NB4 (cell line): ENCODE results near the gene GALNT18.

Experiments used
- DNase-seq: peaks from one replicate; pipeline ENCODE4 v3.0.0; 2010; ENCODE audit warnings: low read depth
- H3K4me3 ChIP-seq: one replicate; pipeline ENCODE4 v1.5.1; 2011; ENCODE audit warnings: mild to moderate bottlenecking, low read depth, low read length, moderate library complexity
- CTCF ChIP-seq: IDR thresholded peaks from one replicate; pipeline ENCODE4 v1.5.1; 2012; ENCODE audit warnings: low read depth, low read length
- MYC ChIP-seq: IDR thresholded peaks from 2 replicates; pipeline ENCODE4 v1.6.1; 2011; ENCODE audit warnings: low read depth, low read length
- POLR2A ChIP-seq: IDR thresholded peaks from 2 replicates; pipeline ENCODE4 v1.6.1; 2011; ENCODE audit warnings: mild to moderate bottlenecking; ENCODE audit not compliant: insufficient read length; ENCODE audit errors: extremely low read depth
- TF ChIP-seq, protein P1 (sequence below): IDR thresholded peaks from 2 replicates; pipeline ENCODE4 v1.6.1; 2011; ENCODE audit warnings: low read depth, low read length

The GALNT18 gene

GRCh38 chr11:11522591-11522990 lies 99.2 kb downstream of the GALNT18 start:
- no peak overlapping the region for H3K4me3 ChIP-seq
- DNase-seq = no peak
- TF ChIP-seq, protein P1, sequence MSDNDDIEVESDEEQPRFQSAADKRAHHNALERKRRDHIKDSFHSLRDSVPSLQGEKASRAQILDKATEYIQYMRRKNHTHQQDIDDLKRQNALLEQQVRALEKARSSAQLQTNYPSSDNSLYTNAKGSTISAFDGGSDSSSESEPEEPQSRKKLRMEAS = no peak
- TF ChIP-seq MYC (no peak), CTCF (no peak), POLR2A (no peak)

DNA sequence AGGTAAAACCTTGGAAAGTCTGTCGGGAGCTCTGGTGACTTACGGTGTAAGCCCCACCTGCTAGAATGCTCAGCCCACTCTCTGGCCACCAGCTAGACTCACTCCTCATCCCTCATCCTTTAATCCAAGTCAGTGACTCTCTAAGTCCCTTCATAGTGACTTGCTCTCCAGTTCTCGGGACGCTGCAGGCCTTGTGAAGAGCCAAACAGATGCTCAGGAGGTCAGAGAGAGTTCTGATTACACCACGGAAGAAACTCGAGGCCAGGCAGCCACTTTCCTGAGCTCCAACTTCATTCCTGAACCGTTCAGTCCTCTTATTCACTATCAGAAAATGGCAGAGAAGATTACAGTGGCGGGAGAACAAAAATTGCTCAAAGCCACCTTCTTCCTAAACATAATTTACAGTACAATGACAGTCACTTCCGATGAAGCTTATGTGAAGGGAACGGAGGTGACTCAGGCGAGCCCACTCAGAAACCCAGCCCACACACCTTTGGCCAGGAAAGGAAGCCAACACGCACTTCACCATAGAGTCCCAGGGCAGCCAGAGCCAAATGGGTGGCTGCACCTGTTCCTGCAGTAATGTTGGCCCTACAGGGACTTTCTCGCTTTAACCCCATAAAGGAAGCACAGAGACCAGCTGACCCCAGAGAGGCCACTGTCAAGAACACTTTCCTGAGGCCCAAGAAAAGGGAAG lies 100.4 kb downstream of the GALNT18 start:
- no peak for DNase-seq
- no peak overlapping the region for H3K4me3 ChIP-seq
- TF ChIP-seq, protein P1 = no peak
- no peak for TF ChIP-seq MYC
- no peak for TF ChIP-seq CTCF
- no peak for TF ChIP-seq POLR2A

GRCh38 chr11:11520231-11521015 lies 101.4 kb downstream of the GALNT18 start:
- TF ChIP-seq CTCF (no peak), POLR2A (no peak), MYC (no peak)
- TF ChIP-seq, protein P1 = no peak
- no peak for DNase-seq
- no peak overlapping the region for H3K4me3 ChIP-seq

GRCh38 chr11:11519184-11519583 lies 102.6 kb downstream of the GALNT18 start:
- no peak for TF ChIP-seq POLR2A
- TF ChIP-seq MYC = no peak
- TF ChIP-seq, protein P1 = no peak
- H3K4me3 ChIP-seq = no peak overlapping the region
- DNase-seq = no peak

- TF ChIP-seq POLR2A = no peak
- no peak overlapping the region for H3K4me3 ChIP-seq
- DNase-seq = no peak
Measured at GRCh38 chr11:11514246-11514645, 107.6 kb downstream of the GALNT18 start.

GRCh38 chr11:11513422-11513821 lies 108.4 kb downstream of the GALNT18 start:
- TF ChIP-seq CTCF = no peak
- TF ChIP-seq, protein P1 = no peak
- no peak for TF ChIP-seq MYC
- no peak for TF ChIP-seq POLR2A
- no peak overlapping the region for H3K4me3 ChIP-seq
- no peak for DNase-seq
